ENCODE measurements around the gene TRIO. TPM values are rescaled to one million over a fixed set of nuclear protein-coding genes. Genes with fewer than 3 reads are reported as not detected.

Gene TRIO
- total RNA-seq, 1 experiment from 2014 or later: 68.4 TPM

DNA sequence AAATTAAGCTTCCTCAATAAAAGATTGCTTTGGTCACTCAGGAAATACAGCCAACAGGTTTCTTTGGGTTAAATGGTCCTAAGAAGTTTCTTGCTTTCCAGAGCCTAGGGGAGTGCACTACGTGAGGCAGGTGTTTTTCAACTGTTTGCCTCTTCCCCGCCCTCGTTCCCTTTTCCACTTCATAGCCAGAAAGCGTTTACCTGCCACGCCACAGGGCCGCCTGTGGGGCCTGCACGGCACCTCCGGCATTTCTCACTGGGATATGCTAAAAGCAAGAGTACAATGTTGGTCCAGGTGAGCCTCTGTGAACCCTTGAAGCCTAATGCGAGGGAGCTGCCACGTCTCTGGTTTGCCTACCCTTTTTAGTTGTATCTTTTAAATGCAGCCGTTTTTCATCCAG is 270.9 kb downstream of the TRIO start:
- Histone ChIP-seq H3K9me2 (ENCODE audit: insufficient read depth) (no peaks in the 10 kb centered on the region), H3K27me3 (ENCODE audit: insufficient read depth, low read length) (no peaks in the 10 kb centered on the region), H3K79me2 (ENCODE audit: insufficient read depth, low read length) (no peaks in the 10 kb centered on the region), H3K4me2 (ENCODE audit: low read length) (no peak overlapping the region), H3K9me3 (ENCODE audit: control insufficient read depth in 1 of 2, insufficient read depth in 1 of 2, low read depth in 1 of 2, low read length in 2 of 2) (no peaks in the 10 kb centered on the region), H3K4me1 (ENCODE audit: control insufficient read depth in 1 of 2, insufficient read depth in 2 of 2, low read length in 2 of 2) (no peaks in the 10 kb centered on the region), H3K36me3 (ENCODE audit: control insufficient read depth in 1 of 2, insufficient read depth in 2 of 2, low read length in 2 of 2) (peaks cover 2 to 16% of the 10 kb centered on the region in 2 experiments; a peak in 3 of 4 replicates), H4K20me1 (ENCODE audit: insufficient read depth) (no peaks in the 10 kb centered on the region), H3K9ac (ENCODE audit: low read length) (no peak overlapping the region), H3K4me3 (replicated peaks in 1 of 2; ENCODE audit: low read depth in 1 of 2, low read length in 2 of 2) (no peak overlapping the region), H3K27ac (ENCODE audit: low read depth, low read length) (no peak overlapping the region), H2AFZ (ENCODE audit: low read depth, low read length, poor library complexity, severe bottlenecking) (no peak overlapping the region)
- ChIA-PET POLR2A (no interaction called here), RAD21 (ENCODE audit: low non-redundant PET in 1 of 2, low total read pairs in 2 of 2, uncharacterized antibody in 2 of 2, unreplicated experiment in 2 of 2) (no interaction called here), CTCF (interaction anchor here (1.0 kb wide), 1 partner anchor 235 kb away, joined by 3 read pairs; no protein-coding TSS in a partner anchor)
- DNase-seq (ENCODE audit: low read depth, low spot score): no peak
- intact Hi-C loops (cut with micrococcal nuclease): no loop called here
- TF ChIP-seq SRF (IDR thresholded peaks at IDR 0.05; ENCODE audit: low read depth) (no peak), CBX3 (IDR thresholded peaks at IDR 0.05; ENCODE audit: low read depth) (no peak), SIN3A (IDR thresholded peaks at IDR 0.05; ENCODE audit: low read depth) (no peak), SP1 (IDR thresholded peaks at IDR 0.05; ENCODE audit: low read depth) (no peak), RAD21 (IDR thresholded peaks at IDR 0.05; ENCODE audit: low read depth) (no peak), EZH2 (IDR thresholded peaks at IDR 0.05) (no peak), CEBPB (IDR thresholded peaks at IDR 0.05; ENCODE audit: low read depth) (no peak), POLR2AphosphoS5 (IDR thresholded peaks at IDR 0.05; ENCODE audit: low read depth, low read length) (no peak), FOSL1 (IDR thresholded peaks at IDR 0.05; ENCODE audit: low read depth) (no peak), ELF1 (IDR thresholded peaks at IDR 0.05; ENCODE audit: borderline replicate concordance, low read depth) (no peak), EZH2phosphoT487 (IDR thresholded peaks at IDR 0.05; ENCODE audit: borderline replicate concordance) (no peak), TCF7L2 (IDR thresholded peaks at IDR 0.05; ENCODE audit: borderline replicate concordance, extremely low read depth, insufficient read depth, insufficient read length) (no peak), JUND (IDR thresholded peaks at IDR 0.05) (no peak), EGR1 (IDR thresholded peaks at IDR 0.05; ENCODE audit: low read depth) (no peak), ZNF274 (IDR thresholded peaks at IDR 0.05; ENCODE audit: low read depth, low read length) (no peak), ZFX (IDR thresholded peaks at IDR 0.05) (no peak)
- TF ChIP-seq, protein P1, sequence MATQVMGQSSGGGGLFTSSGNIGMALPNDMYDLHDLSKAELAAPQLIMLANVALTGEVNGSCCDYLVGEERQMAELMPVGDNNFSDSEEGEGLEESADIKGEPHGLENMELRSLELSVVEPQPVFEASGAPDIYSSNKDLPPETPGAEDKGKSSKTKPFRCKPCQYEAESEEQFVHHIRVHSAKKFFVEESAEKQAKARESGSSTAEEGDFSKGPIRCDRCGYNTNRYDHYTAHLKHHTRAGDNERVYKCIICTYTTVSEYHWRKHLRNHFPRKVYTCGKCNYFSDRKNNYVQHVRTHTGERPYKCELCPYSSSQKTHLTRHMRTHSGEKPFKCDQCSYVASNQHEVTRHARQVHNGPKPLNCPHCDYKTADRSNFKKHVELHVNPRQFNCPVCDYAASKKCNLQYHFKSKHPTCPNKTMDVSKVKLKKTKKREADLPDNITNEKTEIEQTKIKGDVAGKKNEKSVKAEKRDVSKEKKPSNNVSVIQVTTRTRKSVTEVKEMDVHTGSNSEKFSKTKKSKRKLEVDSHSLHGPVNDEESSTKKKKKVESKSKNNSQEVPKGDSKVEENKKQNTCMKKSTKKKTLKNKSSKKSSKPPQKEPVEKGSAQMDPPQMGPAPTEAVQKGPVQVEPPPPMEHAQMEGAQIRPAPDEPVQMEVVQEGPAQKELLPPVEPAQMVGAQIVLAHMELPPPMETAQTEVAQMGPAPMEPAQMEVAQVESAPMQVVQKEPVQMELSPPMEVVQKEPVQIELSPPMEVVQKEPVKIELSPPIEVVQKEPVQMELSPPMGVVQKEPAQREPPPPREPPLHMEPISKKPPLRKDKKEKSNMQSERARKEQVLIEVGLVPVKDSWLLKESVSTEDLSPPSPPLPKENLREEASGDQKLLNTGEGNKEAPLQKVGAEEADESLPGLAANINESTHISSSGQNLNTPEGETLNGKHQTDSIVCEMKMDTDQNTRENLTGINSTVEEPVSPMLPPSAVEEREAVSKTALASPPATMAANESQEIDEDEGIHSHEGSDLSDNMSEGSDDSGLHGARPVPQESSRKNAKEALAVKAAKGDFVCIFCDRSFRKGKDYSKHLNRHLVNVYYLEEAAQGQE (IDR thresholded peaks at IDR 0.05; ENCODE audit: low read depth): no peak
- TF ChIP-seq, protein P2, sequence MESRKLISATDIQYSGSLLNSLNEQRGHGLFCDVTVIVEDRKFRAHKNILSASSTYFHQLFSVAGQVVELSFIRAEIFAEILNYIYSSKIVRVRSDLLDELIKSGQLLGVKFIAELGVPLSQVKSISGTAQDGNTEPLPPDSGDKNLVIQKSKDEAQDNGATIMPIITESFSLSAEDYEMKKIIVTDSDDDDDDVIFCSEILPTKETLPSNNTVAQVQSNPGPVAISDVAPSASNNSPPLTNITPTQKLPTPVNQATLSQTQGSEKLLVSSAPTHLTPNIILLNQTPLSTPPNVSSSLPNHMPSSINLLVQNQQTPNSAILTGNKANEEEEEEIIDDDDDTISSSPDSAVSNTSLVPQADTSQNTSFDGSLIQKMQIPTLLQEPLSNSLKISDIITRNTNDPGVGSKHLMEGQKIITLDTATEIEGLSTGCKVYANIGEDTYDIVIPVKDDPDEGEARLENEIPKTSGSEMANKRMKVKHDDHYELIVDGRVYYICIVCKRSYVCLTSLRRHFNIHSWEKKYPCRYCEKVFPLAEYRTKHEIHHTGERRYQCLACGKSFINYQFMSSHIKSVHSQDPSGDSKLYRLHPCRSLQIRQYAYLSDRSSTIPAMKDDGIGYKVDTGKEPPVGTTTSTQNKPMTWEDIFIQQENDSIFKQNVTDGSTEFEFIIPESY (IDR thresholded peaks at IDR 0.05; ENCODE audit: extremely low read depth, insufficient replicate concordance, low read length): no peak
- TF ChIP-seq, protein P3, sequence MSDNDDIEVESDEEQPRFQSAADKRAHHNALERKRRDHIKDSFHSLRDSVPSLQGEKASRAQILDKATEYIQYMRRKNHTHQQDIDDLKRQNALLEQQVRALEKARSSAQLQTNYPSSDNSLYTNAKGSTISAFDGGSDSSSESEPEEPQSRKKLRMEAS (IDR thresholded peaks at IDR 0.05): no peak
- TF ChIP-seq, protein P4, sequence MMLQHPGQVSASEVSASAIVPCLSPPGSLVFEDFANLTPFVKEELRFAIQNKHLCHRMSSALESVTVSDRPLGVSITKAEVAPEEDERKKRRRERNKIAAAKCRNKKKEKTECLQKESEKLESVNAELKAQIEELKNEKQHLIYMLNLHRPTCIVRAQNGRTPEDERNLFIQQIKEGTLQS (IDR thresholded peaks at IDR 0.05): no peak
- ATAC-seq: no peak
- no TSS peak for BruUV-seq (replicated peaks)

All from HCT116 (cell line).